IPS DF 4.7 (cell line): ENCODE data around the gene PAGE4.

Experiments used
- DNase-seq: peaks from one replicate; pipeline ENCODE4 v3.0.0-alpha.2; 2013; ENCODE audit warnings: low spot score; ENCODE audit errors: extremely low read depth

The PAGE4 gene

GRCh38 chrX:49868739-49869138, 39.6 kb downstream of the PAGE4 start:
- no peak for DNase-seq

DNA sequence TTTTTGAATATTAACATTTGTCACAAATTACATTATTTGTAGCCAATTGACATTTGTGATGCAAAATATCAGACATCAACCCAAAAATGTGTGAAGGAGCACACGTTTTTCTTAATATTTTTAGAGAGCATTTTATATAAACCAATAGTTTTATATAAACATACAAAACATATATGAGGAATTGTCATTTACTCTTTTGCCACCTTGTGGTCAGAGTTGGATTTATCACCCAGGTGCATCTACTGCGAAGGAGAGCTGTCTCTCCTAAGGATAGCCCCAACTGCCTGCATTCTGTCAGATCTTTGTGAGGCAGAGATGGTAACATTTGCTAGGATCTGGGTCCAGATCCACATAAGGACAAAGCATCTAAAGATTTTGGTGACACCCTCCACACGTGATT, 47.6 kb downstream of the PAGE4 start:
- DNase-seq, result no peak

DNA sequence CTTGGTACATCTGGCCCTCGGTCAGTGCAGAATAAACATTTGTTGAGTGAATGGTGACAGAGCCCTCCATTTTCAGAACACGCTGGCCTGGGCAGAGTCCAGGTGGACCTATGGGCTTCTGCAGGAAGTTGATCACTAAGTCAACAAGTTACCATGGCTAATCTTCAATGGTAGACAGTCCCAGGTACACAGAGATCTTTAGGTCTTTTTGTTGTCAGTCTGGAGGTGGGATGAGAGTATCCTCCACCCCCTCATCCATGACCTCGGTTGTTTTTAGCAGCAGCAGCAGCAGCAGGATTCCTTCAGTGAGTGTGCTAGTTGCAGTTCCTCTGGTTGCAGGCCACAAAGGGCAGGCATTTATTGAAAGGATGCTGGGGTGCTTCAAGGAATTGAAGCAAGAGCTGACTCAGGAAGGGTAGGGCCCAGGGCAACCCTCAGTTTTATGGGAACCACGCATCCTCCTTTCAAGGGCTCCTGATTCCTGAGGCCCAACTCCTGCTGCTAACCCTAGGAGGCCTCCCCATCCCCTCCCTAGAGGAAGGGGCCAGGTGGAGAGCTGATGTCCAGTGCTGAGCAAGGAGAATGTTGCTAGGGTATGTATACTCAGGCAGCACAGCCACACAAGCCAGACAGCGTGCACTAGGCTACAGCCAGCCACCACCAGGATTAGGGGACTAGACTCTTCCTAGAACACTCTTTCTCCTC, 48.4 kb downstream of the PAGE4 start:
- no peak for DNase-seq

DNA sequence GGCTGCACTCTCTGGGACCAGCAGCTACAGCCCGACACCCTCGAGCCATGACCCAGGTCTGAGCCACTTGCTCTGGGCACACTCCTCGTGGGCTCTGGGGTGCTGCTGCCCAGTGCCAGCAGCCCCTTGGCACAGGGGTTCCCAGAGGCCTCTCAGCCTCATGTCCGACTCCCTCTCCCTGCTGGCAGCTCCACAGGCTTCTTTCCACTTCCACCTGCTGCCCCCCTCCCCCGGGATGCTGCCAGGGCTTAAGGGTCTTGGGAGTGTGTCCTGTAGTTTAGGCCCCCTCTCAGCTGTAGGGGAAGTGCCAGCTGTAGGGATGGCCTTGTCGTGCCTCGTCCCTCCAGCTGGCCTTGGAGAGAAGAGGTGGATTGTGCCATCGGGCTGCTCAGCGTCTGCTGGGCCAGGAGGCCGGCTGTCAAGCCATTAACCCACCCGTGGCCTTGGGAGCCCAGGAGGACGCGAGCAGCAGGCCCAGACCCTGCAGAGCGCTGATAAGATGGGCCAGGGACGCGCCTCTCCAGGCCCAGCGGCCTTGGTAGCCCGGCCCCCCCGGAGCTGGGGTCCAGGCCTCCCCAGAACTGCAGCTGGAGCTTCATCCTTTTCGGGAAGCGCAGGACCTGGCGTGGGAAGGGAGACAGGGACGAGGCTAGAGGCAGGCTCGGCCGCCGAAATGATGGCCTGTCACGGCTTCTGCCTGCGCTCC, 49.2 kb downstream of the PAGE4 start:
- no peak for DNase-seq

GRCh38 chrX:49878834-49879655, 49.9 kb downstream of the PAGE4 start, which contains the start of gene USP27X:
Gene USP27X (plus strand): TSS chrX:49879484. CDS start chrX:49880308, 824 bp downstream.
- DNase-seq, result no peak

DNA sequence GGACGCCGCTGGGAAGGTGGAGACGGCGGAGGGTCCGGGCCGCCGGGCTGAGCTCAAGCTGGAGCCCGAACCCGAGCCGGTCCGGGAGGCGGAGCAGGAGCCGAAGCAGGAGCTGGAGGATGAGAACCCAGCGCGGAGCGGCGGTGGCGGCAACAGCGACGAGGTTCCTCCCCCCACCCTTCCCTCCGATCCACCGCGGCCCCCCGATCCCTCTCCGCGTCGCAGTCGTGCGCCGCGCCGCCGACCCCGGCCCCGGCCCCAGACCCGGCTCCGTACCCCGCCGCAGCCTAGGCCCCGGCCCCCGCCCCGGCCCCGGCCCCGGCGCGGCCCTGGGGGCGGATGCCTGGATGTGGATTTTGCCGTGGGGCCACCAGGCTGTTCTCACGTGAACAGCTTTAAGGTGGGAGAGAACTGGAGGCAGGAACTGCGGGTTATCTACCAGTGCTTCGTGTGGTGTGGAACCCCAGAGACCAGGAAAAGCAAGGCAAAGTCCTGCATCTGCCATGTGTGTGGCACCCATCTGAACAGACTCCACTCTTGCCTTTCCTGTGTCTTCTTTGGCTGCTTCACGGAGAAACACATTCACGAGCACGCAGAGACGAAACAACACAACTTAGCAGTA, 50.7 kb downstream of the PAGE4 start:
- DNase-seq, result no peak

DNA sequence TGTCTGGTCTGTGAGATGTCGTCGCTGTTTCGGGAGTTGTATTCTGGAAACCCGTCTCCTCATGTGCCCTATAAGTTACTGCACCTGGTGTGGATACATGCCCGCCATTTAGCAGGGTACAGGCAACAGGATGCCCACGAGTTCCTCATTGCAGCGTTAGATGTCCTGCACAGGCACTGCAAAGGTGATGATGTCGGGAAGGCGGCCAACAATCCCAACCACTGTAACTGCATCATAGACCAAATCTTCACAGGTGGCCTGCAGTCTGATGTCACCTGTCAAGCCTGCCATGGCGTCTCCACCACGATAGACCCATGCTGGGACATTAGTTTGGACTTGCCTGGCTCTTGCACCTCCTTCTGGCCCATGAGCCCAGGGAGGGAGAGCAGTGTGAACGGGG, 51.6 kb downstream of the PAGE4 start:
- no peak for DNase-seq
